ENCODE data around the gene CENPN.
A peak's percentile ranks its signal among the peaks of the same experiment; 100 is the strongest.

Gene CENPN

DNA sequence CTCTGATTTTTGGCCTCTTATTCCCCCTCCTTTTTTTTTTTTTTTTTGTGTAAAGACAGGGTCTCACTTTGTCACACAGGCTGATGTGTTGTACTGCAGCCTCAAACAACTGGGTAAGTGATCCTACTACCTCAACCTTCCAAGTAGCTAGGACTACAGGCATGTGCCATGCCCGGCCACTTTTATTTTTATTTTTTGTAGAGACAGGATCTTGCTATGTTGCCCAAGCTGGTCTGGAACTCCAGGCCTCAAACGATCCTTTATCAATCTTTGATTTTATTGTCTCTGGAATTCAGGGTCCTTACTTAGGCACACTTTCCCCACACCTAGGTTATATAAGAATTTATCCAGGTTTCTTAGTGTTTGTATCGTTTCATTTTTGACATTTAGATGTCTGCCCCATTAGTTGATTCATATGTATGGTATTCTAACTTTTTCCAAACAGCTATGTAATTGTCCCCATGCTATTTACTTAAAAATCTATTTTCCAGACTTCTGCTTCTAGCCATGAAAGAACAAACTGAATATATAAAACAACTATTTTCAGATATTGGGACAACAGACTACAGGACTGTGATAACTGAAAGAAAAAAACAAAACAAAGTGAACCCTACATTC, 14.2 kb upstream of the CENPN start:
- no peak for DNase-seq

DNA sequence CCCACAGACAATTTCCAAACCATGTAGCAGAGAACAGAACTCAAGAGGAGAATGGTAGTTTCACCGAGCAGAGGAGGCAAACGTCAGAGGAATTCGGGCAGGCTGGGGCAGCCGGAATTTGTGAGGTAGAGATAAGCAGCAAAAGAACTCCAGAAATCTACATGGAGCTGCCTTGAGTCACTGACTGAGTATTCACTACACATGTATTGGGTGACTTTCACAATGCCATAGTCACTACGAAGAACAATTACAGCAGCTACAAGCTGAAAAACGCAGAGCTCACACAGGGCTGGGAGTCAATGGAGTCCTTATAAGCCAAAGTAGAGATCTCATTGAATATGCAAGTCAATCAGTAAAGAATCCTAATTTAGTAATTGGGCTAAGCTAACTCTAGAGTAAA, 13.7 kb upstream of the CENPN start:
- DNase-seq = no peak

DNA sequence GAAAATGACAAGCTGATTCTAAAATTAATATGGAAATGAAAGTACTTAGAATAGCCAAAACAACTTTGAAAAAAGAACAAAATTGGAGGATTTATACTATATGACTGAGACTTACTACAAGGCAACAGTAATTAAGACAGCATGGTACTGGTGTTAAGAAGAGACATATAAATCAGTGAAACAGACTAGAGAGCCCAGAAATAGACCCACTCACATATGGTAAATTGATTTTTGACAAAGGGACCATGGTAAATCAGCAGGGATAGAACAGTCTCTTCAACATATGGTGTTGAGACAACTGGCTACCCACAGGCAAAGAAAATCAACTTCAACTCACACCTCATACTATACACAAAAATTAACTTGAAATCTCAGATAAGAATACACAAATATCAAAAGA, 13.2 kb upstream of the CENPN start:
- DNase-seq = no peak

DNA sequence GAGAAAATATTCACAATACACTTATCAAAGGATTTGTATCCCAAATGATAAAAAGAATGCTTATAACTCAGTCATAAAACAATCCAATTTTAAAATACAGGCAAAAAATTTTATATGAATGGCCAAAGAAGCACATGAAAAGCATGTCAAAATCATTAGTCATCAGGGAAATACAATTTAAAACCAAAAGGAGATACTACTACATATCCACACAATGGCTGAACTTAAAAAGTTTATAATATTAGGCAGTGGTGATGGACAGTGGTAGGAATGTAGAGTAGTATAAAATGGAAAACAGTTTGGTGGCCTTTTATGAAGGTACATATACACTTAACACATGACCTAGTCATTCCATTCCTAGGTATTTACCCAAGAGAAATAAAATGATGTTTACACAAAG, 12.6 kb upstream of the CENPN start:
- no peak for DNase-seq

DNA sequence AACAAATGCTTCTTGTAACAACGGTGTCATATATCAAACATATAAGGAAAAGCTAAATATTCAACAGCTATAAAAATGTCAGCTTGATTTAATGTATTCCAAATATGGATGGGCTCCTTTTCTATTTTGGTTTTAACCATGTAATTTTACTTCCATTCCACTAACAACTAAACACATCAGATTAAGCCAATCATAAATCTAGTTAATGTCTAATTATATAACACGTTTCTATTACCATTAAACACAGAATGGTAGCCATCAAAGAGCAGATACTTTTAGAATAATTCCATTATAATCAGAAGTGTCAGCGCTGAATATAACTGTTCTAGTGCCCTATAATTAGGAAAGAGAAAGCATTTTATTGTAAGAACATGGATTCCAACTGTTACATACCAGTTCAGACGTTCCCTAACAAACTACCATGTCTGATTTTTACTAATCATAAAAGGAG, 10.3 kb upstream of the CENPN start:
- DNase-seq = peak; percentile 42

DNA sequence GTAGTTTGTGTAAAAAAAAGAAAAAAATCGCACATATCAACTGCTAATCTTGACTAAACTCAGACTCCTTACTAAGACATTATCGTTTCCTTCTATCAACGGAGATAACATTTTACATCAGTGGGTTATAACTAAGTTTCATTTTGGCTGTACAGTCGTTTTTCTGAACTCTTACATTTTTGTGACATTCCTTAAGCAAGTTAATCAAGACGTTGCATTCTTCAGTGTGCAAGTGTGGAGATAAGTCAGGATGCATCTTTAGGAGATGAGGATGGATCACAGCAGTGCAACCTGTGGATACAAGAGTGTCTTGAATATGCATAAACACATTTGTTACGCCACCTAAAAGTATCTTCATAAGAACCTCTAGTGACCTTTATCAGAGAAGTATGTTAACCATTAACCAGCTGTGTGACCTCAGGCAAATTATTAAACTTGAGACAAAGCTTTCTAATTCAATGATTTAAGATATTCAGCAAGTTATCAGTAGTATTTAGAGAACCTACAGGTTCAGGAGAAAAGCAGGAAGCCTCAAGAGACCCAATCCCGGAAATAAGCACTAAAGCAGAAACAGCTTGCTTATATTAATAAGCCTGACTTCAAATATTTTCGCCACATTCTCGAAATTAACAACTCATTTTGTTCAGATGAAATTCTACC, 9.7 kb upstream of the CENPN start:
- DNase-seq = no peak

DNA sequence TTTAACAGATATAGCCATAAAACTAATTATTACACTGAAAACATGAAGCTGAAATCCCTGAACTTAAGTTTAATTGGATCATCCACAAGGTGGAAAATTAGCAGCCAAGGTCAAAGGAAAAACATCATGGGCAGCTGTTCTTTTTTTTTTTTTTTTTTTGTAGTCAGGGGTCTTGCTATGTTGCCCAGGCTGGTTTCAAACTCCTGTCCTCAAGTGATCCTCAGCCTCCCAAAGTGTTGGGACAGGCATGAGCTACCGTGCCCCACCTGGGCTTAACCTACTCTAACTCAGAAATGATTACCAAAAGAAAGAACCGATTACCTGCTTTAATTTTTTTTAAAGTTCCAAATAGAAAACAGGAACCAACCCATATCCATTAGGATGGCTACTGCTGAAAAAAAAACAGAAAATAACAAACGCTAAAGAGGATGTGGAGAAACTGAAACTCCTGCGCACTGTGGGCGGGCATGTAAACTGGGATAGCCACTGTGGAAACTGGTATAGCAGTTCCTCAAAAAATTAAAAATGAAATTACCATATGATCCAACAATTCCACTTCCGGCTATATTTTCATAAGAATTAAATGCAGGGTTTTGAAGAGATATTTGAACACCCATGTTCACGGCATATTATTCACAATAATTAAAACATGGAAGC, 8.9 kb upstream of the CENPN start:
- DNase-seq = no peak

DNA sequence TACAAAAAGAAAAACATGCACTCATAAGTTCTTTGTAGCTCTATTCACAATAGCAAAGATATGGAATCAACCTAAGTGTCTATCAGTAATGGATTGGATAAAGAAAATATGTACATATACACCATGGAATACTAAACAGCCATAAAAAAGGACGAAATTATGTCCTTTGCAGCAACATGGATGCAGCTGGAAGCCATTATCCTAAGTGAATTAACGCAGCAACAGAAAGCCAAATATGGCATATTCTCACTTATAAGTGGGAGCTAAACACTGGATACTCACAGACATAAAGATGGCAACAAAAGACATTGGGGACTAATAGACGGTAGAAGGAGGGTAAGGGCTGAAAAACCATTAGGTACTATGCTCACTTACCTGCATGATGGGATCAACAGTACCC, 6.1 kb upstream of the CENPN start:
- DNase-seq = no peak

DNA sequence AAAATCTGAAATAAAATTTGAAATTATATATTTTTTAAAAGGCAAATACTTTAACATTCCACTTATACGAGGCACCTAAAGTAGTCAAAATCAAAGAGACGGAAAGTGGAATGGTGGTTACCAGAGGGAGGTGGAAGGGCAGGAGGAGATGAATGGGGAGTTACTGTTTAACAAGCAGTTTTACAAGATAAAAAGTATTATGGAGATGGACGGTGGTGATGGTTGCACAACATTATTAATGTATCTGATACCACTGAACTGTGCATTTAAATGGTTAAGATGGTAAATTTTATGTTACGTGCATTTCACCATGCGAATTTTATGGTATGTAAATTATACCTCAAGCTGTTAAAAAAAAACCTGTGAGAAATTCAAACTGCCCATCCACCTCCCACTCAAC, 5.7 kb upstream of the CENPN start:
- DNase-seq = no peak

DNA sequence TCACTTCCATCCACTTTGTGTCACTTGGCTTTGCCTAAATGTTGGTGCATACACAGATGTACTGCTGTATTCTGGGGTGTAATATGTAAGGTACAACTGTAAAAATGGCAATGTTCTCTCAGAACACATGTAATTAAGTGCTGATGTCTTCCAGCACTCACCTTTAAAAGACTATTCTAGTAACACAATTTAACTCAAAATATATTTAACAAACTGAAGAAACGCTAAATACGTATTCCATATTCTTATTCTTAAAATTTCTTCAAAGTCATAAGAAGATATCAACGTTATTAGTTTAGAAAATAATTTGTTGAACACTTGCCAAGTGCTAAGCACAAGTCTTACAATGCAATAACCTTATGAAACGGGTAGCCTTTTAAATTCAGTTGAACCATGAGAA, 4.0 kb upstream of the CENPN start:
- DNase-seq = no peak

DNA sequence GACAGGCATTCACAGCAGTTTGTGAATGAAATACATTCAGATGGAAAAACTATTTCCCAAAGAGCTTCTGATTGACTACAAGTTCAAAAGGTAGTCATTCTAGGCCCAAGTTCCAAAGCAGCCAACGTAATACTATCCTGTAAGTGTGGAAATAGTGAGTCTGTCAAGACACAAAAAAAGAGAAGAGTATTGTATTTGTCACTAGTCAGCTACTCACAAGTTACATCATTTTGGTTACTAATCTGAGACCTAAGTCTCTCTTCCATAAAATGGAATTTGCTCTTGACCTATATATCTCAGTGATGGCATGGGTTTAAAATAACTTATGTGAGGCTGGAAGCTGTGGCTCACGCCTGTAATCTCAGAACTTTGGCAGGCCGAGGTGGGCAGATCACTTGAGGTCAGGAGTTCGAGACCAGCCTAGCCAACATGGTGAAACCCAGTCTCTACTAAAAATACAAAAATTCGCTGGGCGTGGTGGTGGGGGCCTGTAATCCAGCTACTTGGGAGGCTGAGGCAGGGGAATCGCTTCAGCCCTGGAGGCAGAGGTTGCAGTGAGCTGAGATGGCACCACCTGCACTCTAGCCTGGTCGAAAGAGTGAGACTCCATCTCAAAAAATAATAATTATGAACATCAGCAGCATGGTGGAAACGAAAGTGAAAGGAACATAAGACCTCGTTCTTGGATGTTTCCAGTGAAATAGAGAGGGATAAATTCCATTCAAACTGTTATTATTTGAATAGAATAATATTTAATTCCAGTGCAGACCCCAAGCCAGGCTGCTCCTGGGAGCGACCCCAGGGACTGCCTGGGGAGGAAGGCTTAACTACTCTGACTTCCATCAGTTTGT, 3.2 kb upstream of the CENPN start:
- DNase-seq = no peak

DNA sequence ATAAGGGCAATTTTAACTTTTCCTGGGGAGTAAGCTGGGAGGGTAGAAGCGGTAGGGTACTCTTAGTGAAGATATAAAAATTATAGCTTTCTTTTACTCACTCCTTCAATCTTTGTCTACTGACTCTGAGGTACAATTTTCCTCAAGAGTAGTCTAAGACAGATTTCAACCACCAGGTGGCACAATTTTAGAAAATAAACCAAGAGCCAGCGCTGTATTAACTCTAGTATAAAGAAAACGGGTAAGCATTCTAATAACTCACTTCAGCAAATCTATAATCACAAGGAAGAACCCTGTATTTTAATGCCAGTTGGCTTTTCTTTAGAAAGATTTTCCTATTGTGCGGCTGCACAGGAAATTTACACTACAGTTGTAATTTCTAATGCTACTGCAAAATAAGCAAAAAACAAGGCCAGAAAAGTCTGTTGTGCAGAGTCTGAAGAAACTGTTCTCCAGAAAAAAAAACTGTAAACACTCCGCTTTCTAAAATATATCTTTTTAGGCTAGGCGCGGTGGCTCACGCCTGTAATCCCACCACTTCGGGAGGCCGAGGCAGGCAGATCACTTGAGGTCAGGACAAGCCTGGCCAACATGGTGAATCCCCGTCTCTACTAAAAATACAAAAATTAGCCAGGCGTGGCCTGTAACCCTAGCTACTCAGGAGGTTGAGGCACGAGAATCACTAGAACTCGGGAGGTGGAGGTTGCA, 2.2 kb upstream of the CENPN start:
- DNase-seq = no peak

DNA sequence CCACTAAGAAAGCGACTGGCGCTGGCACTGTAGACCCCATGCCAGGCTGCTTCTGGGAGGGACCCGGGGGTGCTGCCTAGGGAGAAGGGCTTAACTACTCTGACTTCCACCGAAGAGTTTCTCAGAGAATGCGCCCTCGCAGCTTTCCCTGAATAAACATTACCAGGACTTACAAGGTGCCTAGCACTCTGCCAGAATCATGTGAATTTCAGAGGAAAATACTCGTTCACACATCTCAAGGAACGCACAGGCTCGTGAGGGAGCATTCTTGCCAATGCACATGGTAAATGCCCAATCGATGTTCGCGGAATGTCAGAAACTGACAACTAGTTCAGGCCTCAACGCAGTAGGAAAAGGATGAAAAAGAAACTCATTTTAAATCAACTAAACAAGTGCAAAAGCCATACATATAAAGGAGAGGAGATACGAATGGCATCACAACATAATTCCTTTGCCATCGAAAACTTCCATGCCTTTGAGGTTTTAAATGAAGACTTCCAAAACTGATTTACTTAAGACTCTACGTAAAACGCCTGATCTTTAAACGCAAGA, 1.3 kb upstream of the CENPN start:
- no peak for DNase-seq

DNA sequence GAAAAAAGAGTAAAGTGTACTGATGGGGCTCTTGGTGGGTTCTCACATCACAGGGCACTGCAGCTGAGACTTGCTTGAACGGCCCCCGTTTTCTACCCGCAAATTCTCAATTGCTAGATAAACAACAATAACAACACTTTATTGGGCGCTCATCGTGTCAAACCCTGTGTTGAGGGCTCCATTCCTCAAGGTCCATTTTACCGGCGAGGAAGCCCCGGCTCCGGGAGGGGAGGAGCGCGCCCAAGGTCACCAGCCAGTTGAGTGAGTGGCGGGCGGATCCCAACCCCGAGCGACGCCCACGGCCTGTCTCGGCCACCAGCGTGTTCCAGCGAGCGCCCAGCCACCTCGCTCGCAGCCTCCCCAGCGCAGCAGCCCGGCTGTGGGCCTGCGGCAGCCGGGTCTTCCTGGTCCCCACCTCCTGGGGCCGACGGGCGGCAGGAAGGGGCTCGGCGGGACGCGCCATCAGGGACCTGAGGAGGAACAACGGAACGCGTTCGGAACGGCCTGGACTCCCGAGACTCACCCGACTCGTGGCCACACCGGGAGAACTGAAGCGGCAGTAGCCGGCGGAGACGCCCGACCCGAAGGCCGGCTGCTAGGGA, 702 bp upstream of the CENPN start:
- no peak for DNase-seq

DNA sequence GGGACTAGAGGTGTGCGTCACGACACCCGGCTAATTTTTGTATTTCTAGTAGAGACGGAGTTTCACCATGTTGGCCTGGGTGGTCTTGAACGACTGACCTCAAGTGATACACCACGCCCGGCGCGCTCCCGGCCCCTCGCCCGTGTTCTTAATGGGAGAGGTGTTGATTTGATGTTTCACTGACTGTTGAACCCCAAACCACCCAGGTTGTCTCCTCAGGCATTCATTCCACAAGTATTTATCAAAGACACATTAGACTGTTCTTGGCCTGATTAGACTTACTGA, 1.4 kb downstream of the CENPN start:
- DNase-seq = no peak

DNA sequence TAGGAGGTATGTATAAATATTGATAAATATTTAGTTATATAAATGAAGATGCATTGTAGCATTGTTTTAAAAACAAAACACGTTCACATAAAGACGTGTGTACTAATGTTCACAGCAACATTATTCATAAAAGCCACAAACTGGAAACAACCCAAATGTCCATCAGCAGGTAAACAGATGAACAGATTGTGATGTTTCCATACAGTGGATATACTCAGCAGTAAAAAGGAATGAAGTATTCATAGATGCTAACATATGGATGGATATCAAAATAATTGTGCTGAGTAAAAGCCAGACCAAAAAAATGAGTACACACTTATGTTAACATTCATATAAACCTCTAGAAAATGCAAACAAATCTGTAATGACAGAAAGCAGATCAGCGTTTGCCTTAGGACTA, 6.0 kb downstream of the CENPN start:
- no peak for DNase-seq

DNA sequence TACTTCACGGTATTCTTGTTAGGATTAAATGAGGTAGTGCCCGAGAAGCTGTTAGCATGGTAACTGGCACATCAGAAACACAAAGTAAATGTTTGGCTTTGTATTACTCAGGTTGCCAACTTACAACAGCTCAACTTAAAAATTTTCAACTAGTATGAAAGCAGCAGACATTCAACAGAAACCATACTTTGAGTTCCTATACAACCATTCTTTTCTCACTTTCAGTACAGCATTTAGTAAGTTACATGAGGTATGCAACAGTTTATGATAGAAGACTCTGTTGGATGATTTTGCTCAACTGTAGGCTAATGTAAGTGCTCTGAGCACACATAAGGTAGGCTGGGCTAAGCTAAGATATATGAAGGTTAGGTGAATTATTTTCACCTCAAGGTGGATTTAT, 7.7 kb downstream of the CENPN start:
- no peak for DNase-seq

DNA sequence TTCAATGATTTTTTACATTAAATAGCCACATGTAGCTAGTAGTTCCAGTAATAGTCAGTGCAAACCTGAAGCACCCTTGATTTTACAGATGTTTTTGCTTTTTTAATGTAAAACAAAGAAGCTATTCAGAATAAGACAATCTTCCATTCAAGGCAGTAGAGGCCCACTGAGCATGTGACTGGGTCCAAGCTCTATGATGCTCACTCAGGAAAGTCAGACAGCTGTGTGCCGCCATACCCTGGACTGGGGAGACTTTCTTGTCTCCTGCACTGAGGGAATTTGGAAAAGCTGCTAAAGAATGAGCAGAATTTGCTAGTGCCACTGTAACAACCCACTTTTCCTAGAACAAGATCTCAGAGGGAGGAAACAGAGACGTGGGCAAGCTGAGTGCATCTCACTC, 11.5 kb downstream of the CENPN start:
- no peak for DNase-seq

DNA sequence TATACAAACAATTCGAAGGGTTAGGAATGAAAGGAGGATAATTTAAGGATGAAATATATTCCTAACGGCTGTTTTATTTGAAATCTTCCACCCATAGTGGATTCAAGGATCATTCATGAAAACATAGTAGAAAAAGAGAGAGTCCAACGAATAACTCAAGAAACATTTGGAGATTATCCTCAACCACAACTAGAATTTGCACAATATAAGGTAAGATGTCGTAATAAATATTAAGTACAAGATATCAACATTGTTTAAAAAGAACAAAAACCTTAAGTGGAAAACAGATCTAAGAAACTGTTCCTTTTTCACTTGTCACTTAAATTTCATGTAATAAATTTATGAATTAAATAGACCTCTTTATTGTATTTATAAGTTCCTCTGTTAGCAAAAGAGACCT, 19.4 kb downstream of the CENPN start:
- no peak for DNase-seq

DNA sequence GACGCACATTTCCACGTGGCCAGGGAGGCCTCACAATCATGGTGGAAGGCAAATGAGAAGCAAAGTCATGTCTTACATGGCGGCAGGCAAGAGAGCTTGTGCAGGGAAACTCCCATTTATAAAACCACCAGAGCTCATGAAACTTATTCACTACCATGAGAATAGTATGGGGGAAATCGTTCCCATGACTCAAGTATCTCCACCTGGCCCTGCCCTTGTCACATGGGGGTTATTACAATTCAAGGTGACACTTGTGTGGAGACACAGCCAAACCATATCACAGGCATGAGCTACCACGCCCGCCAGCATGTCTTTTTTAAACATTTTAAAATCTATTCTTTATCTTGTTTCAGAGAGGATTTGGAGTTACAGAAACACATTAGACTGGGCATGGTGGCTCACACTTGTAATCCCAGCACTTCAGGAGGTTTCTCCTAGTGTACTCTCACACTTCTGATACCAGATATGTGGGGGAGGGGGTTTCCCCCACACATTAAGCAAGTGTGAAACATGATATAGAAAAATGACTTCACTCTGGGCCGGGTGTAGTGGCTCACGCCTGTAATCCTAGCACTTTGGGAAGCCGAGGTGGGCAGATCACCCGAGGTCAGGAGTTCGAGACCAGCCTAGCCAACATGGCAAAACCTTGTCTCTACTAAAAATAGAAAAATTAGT, 23.1 kb downstream of the CENPN start:
- no peak for DNase-seq

DNA sequence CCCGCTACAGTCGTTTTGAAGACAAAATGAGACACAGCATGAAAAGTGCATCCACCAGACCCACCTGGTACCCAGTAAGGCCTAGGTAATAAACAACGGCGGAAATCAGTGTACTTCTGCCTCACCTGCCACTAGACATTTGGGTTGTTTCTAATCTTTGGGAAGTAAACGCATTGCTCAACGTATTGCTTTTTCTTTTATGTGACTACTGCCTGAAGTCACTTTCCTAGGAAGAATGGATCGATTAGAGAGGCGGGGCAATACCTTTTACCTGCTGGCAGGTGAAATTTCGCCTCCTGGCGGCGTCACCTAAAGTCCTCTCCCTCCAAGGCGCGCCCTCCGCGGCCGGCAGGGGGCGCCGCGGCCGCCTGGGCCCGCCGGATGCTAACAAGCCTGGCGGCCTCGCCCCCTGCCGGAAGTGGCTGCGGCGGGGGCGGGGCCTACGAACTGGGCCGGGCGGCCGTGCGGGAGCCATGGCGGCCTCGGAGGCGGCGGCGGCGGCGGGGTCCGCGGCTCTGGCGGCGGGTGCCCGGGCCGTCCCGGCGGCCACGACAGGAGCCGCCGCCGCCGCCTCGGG, 28.5 kb downstream of the CENPN start, which contains the start of gene ATMIN:
ATMIN (plus strand) TSS at position 445 of the 577 bp plus-strand sequence; CDS start at position 474, 29 bp downstream.
- peak; percentile 46 for DNase-seq

Data from NCI-H2081 treated with DMSO at 0.1 percent for 48 hours (cell line).